Stomach (tissue), 9 donors: ENCODE data around the gene RRP1. TPM values are rescaled to one million over a fixed set of nuclear protein-coding genes. Genes with fewer than 3 reads are reported as not detected.

Experiments
- DNase-seq, 2 donors: peaks; one replicate each; pipeline versions ENCODE4 v3.0.0 to v3.0.0-alpha.2; 2013 to 2019
- H3K27ac ChIP-seq, 5 donors: fragments of 200-600 bp in 4 of 5; sonication (generic) in 4 of 5; one replicate each; pipeline ENCODE4 v1.5.1; 2013 to 2019; ENCODE audit warnings: mild to moderate bottlenecking in 1 of 5, moderate library complexity in 1 of 5
- H3K27me3 ChIP-seq, 3 donors: fragments of 200-600 bp; sonication (generic); one replicate each; pipeline ENCODE4 v1.5.1; 2017 to 2019; ENCODE audit warnings: mixed run types in 1 of 3
- H3K36me3 ChIP-seq, 4 donors: fragments of 200-600 bp; sonication (generic); 1 replicate in 3 of 4; 2 replicates in 1 of 4; pipeline ENCODE4 v1.5.1; 2016 to 2019
- H3K4me1 ChIP-seq, 4 donors: fragments of 200-600 bp; sonication (generic); one replicate each; pipeline ENCODE4 v1.5.1; 2016 to 2019
- H3K4me3 ChIP-seq, 4 donors: fragments of 200-600 bp; sonication (generic) in 3 of 4; one replicate each; pipeline ENCODE4 v1.5.1; 2016 to 2019; ENCODE audit warnings: mild to moderate bottlenecking in 1 of 4
- H3K9me3 ChIP-seq, 4 donors: fragments of 200-600 bp; sonication (generic); one replicate each; pipeline ENCODE4 v1.5.1; 2016 to 2019
- EP300 ChIP-seq: sonication (generic); formaldehyde crosslinking; IDR thresholded peaks from one replicate; pipeline ENCODE4 v1.6.1; 2017; ENCODE audit warnings: antibody characterized with exemption
- POLR2A ChIP-seq, 4 donors: fragments of 450-650 bp; IDR thresholded peaks; one replicate each; pipeline ENCODE4 v1.6.1; 2016; ENCODE audit warnings: antibody characterized with exemption in 4 of 4, control low read depth in 2 of 4, mild to moderate bottlenecking in 1 of 4, moderate library complexity in 1 of 4
- POLR2AphosphoS5 ChIP-seq, 3 donors: sonication (generic); formaldehyde crosslinking; IDR thresholded peaks; one replicate each; pipeline ENCODE4 v1.6.1; 2016; ENCODE audit warnings: antibody characterized with exemption in 3 of 3
- WGBS, 5 donors: extraction: QIAGEN DNeasy Blood & Tissue Kit in 3 of 5; methylation state at CpG; one replicate each; pipeline versions ENCODE4 v1.1.5 to v1.1.7; 2013 to 2018; 5-methylcytosine and 5-hydroxymethylcytosine counted together
- intact Hi-C: fragments of 100-400 bp; cut with DNase I; formaldehyde crosslinking; loops from one replicate; pipeline ENCODE4 v1.15.1; 2023; ENCODE audit warnings: low total_unique reads
- polyA plus RNA-seq, 3 donors: library from polyadenylated mRNA; stranded (reverse); fragments of 200-250 nt; gene quantifications; one replicate each; pipeline ENCODE4 v1.2.3, GENCODE V29; 2013
- total RNA-seq, 5 donors: library from RNA; depleted of rRNA; stranded (reverse); fragments of >200 nt; gene quantifications; one replicate each; pipeline versions ENCODE4 v1.1.0 to v1.2.3, GENCODE V29; 2014 to 2016
- TF ChIP-seq, protein P1 (sequence below), 7 experiments: fragments of 450-650 bp in 4 of 7; fragments of 200-600 bp in 3 of 7; sonication (generic) in 3 of 7; IDR thresholded peaks; one replicate each; pipeline ENCODE4 v1.5.1; 2016 to 2019; ENCODE audit warnings: antibody characterized with exemption in 7 of 7, control low read depth in 2 of 7, mild to moderate bottlenecking in 1 of 7
- donor health status: healthy with polysubstance abuse.
- donor health status: Bipolar disorder and iron deficiency.
- donor health status: healthy.

RRP1 gene
- total and polyA plus RNA-seq, 8 donors, result 10.6 to 25.6 (median 16.4) TPM

DNA sequence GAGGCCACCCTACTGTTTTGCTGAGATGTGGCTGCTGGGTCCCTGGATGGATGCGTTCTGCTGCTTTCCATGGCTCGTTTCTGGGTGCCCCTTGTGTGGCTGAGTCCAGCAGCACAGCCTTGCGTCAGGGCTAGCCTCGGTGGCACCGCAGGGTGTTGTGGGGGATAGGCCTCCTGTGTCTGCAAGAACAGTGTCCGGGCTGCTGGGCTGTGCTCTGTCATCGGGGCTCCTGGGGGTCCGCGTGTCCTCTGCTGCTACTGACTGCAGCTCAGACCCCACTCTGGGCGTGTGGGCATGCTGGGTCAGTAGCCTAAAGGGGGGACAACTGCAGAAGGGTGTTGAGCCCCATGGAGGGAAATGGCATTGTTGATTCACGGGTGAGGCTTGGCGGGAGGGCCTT, 4.9 kb downstream of the RRP1 start:
- 79 to 96% (median 88%) methylated on average over 2 to 12 of the region's 12 CpGs for WGBS, 5 donors
- Histone ChIP-seq H3K4me3 (no peak overlapping the region), H3K9me3 (no peaks in the 10 kb centered on the region), H3K27me3 (no peaks in the 10 kb centered on the region), H3K4me1 (peaks cover 10 to 22% (median 18%) of the 10 kb centered on the region in 4 donors), H3K36me3 (peaks cover 51 to 84% (median 81%) of the 10 kb centered on the region in 4 donors), H3K27ac (no peak overlapping the region)
- no peak for DNase-seq
- TF ChIP-seq POLR2AphosphoS5 (IDR thresholded peaks at IDR 0.05) (no peak), POLR2A (IDR thresholded peaks at IDR 0.05) (no peak), EP300 (no peak)
- TF ChIP-seq, protein P1, sequence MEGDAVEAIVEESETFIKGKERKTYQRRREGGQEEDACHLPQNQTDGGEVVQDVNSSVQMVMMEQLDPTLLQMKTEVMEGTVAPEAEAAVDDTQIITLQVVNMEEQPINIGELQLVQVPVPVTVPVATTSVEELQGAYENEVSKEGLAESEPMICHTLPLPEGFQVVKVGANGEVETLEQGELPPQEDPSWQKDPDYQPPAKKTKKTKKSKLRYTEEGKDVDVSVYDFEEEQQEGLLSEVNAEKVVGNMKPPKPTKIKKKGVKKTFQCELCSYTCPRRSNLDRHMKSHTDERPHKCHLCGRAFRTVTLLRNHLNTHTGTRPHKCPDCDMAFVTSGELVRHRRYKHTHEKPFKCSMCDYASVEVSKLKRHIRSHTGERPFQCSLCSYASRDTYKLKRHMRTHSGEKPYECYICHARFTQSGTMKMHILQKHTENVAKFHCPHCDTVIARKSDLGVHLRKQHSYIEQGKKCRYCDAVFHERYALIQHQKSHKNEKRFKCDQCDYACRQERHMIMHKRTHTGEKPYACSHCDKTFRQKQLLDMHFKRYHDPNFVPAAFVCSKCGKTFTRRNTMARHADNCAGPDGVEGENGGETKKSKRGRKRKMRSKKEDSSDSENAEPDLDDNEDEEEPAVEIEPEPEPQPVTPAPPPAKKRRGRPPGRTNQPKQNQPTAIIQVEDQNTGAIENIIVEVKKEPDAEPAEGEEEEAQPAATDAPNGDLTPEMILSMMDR (IDR thresholded peaks at IDR 0.05), result no peak
- intact Hi-C loops, result no loop called here

DNA sequence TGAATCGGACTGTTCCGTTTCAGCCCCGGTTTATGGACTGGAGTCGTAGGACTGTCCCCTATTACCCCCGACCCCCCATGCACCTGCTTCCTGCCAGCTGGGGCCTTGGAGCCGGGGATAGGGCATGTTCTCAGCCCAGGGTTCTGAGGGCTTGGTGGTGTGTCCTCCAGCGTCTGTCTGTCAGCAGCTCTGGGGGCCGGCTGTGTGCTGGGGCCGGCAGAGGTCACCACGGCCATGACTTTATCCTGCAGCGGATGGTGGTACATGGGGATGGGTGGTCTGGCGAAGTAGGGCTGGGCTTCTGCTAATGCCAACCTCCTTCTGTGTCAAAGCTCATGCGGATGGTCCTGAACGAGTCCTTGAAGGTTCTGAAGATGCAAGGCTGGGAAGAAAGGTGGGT, 5.5 kb downstream of the RRP1 start:
- Histone ChIP-seq H3K4me3 (no peak overlapping the region), H3K36me3 (peaks cover 56 to 89% (median 86%) of the 10 kb centered on the region in 4 donors), H3K4me1 (peaks cover 10 to 21% (median 16%) of the 10 kb centered on the region in 4 donors), H3K27me3 (no peaks in the 10 kb centered on the region), H3K27ac (no peak overlapping the region), H3K9me3 (no peaks in the 10 kb centered on the region)
- DNase-seq, result no peak
- intact Hi-C loops, result no loop called here
- WGBS, 5 donors, result 85 to 99% (median 92%) methylated on average over 12 to 14 of the region's 14 CpGs
- TF ChIP-seq EP300, result no peak
- TF ChIP-seq POLR2AphosphoS5 (IDR thresholded peaks at IDR 0.05), result no peak
- no peak for TF ChIP-seq POLR2A (IDR thresholded peaks at IDR 0.05)
- TF ChIP-seq, protein P1 (IDR thresholded peaks at IDR 0.05), result no peak

DNA sequence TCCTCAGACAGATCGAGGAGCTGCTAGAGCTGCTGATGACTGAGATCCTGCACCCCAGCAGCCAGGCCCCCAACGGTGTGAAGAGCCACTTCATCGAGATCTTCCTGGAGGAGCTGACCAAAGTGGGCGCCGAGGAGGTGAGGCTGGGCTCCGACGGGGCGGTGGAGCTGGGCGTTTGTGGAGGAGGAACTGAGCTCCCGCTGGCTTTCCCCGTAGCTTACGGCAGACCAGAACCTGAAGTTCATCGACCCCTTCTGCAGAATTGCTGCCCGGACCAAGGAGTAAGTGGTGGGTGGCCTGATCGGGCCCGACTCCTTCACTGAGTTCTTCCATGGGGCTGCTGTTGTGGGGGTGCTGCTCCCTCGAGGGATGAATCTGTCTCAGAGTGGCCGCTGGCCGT, 8.0 kb downstream of the RRP1 start:
- 88 to 95% (median 92%) methylated on average over 15 to 19 of the region's 19 CpGs for WGBS, 5 donors
- Histone ChIP-seq H3K4me3 (no peak overlapping the region), H3K9me3 (no peaks in the 10 kb centered on the region), H3K36me3 (peaks cover 79 to 100% (median 100%) of the 10 kb centered on the region in 4 donors), H3K27me3 (no peaks in the 10 kb centered on the region), H3K4me1 (no peaks in the 10 kb centered on the region), H3K27ac (no peak overlapping the region)
- intact Hi-C loops, result no loop called here
- TF ChIP-seq POLR2AphosphoS5 (IDR thresholded peaks at IDR 0.05), result no peak
- no peak for TF ChIP-seq EP300
- no peak for TF ChIP-seq POLR2A (IDR thresholded peaks at IDR 0.05)
- TF ChIP-seq, protein P1 (IDR thresholded peaks at IDR 0.05), result no peak
- DNase-seq, result no peak

DNA sequence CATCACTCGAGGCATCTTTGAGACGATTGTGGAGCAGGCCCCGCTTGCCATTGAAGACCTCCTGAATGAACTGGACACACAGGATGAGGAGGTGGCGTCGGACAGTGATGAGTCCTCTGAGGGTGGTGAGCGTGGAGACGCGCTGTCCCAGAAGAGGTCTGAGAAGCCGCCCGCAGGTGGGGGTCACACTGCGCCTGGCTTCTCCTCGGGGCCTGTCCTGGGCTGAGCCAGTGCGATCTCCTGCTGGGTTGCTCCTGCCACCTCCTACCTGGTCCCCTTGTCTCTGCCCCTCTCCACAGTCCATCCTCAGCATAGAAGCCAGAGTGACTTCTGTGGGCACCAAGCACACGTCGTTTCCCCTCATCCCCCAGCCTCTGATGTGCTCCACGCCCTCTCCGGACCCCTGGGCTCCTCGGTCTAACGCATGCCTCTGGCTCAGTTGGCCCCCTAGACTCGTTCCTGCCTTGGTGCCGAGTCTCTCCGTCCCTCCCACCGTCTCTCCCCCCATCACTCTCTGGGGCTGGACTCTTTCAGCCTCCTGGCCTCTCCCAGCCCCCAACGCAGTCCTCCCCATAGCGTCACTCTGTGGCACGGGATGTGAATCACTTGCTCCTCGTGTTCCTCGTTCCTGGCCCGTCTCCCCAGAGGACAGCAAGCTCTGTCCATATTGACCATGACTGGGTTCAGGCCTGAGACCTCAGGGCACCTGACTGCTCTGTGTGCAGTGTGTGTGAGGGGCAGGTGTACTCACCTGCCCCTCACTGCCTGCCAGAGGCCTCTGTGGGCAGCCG, 8.7 kb downstream of the RRP1 start:
- Histone ChIP-seq H3K4me3 (no peak overlapping the region), H3K27me3 (no peaks in the 10 kb centered on the region), H3K4me1 (no peaks in the 10 kb centered on the region), H3K9me3 (no peaks in the 10 kb centered on the region), H3K36me3 (peaks cover 84 to 100% (median 100%) of the 10 kb centered on the region in 4 donors), H3K27ac (no peak overlapping the region)
- no peak for DNase-seq
- intact Hi-C loops, result no loop called here
- TF ChIP-seq POLR2A (IDR thresholded peaks at IDR 0.05) (no peak), EP300 (no peak), POLR2AphosphoS5 (IDR thresholded peaks at IDR 0.05) (no peak)
- TF ChIP-seq, protein P1 (IDR thresholded peaks at IDR 0.05), result no peak
- 88 to 94% (median 92%) methylated on average over 29 to 30 of the region's 30 CpGs for WGBS, 5 donors
